Measurements from ENCODE around the gene PADI3.

GRCh38 chr1:17330856-17331255, 82.0 kb downstream of the PADI3 start:
- TF ChIP-seq GATA2 (IDR thresholded peaks at IDR 0.05; ENCODE audit: low read depth, low read length) (no peak), GATA3 (IDR thresholded peaks at IDR 0.05; ENCODE audit: low read depth, low read length) (no peak)

All from SH-SY5Y (cell line).